Stimulated activated CD4-positive, alpha-beta T cell treated with anti-CD3 and anti-CD28 coated beads, TNF-alpha, amount 100 ng/mL, for 1 hour (primary cell): Measurements from ENCODE around the gene P2RX3.

Experiments
- DNase-seq, 3 donors: peaks; one replicate each; pipeline ENCODE4 v3.0.0-alpha.2; 2020; ENCODE audit warnings: low read depth in 3 of 3, low spot score in 1 of 3

Gene P2RX3

DNA sequence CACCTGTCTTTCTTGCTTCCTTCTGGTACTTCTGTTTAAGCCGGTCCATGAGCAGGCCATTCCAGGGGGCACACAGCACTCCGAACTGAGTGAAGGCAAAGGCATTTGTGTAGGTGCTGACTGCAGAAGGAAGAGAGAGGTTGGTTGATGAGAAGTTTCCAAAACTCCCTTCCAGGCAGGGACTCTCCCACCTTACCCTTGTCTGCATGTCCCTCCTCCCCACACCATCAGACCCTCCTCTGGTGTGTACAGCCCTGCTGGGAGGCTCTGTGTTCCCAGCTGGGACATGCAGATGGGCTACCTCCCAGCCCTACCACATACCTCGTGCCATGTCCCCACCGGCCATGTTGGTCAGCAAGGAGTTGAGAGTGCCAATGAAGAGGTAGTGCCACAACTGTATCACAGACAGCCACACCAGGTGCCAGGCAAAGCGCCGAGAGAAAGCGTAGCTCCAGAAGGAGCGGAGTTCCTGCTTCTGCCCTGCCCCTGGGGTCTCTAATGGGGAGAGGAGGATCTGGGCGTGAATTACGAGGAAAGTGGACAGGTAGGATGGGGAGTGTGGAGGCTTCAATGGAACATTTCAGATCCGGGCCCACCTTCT, 76.6 kb downstream of the P2RX3 start:
- no peak for DNase-seq

DNA sequence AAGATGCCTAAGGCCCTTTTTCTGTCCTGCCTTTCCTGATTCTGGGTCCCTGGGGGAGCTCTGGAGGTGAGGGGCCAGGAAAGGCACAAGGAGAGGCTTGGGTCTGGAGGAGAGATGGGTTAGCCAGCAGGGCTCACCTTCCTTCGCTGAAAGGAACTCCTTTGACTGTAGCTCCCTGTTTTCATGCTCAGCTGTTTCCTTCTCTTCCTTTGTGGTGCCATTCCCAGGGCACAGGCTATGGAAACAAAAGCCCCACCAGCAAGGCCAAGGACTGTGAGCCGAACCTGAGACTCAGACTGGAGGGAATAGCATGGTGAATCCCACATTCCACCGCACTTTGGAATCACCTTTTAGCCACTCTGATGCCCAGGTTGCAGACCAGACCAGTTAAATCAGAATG, 78.3 kb downstream of the P2RX3 start:
- DNase-seq, result no peak

GRCh38 chr11:57417056-57417455, 78.9 kb downstream of the P2RX3 start:
- no peak for DNase-seq

GRCh38 chr11:57418131-57418530, 80.0 kb downstream of the P2RX3 start:
- DNase-seq, result no peak

- no peak for DNase-seq
These were observed 81.0 kb downstream of the P2RX3 start for GRCh38 chr11:57419146-57419545.

GRCh38 chr11:57421066-57421465, 82.9 kb downstream of the P2RX3 start:
- no peak for DNase-seq

- no peak for DNase-seq
These were observed 83.7 kb downstream of the P2RX3 start for GRCh38 chr11:57421805-57422204.
